ENCODE measurements around the gene ADAM20. TPM values are rescaled to one million over a fixed set of nuclear protein-coding genes. Genes with fewer than 3 reads are reported as not detected.

The ADAM20 gene
- total RNA-seq (1 to 10 TPM; 1.7 to 4.0 TPM), polyA plus RNA-seq (ENCODE audit: insufficient read length in 2 of 2) (under 1 TPM; 0.21 to 0.32 TPM)
- long read RNA-seq, donor 1: 0 reads
- long read RNA-seq, donor 2: 0 reads
- long read RNA-seq, donor 3: 0 reads
- long read RNA-seq, donor 4: 0 reads

GRCh38 chr14:70534904-70535303 is at the start of gene ADAM20:
ADAM20 (minus strand) TSS chr14:70535004; CDS start chr14:70524757, 10,247 bp downstream.
- Histone ChIP-seq H3K4me1 (ENCODE audit: control insufficient read depth, insufficient read depth, low read length) (no peaks in the 10 kb centered on the region), H3K36me3 (ENCODE audit: control insufficient read depth, insufficient read depth, low read length) (no peaks in the 10 kb centered on the region), H3K27ac (ENCODE audit: low read depth, low read length) (no peak within 1 kb of the TSS), H3K4me3 (ENCODE audit: low read depth, low read length) (no peak within 1 kb of the TSS), H3K27me3 (ENCODE audit: control insufficient read depth, insufficient read depth, low read length) (no peaks in the 10 kb centered on the region), H3K9me3 (ENCODE audit: control insufficient read depth, insufficient read depth, low read length) (no peaks in the 10 kb centered on the region)
- no peak for DNase-seq (ENCODE audit: low read depth in 4 of 6, low spot score in 6 of 6)

DNA sequence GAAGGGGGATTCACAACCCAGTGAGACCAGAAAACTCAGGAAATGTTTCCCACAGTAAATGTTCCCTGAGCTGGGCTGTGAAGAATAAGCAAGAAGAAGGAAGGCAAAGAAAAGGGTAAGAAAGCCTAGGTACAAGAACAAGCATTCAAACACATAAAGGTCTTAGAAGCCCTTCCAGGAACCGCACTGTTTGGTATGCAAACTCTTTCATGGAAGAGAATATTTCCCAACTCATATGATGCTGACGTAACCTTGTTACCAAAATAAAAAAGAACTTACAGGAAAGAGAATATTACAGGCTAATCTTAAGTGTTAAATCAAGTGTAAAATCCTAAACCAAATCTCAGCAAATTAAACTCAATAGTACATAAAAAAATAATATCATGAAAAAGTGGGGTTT is 42.1 kb upstream of the ADAM20 start:
- Histone ChIP-seq H3K9me3 (ENCODE audit: control insufficient read depth, insufficient read depth, low read length) (no peaks in the 10 kb centered on the region), H3K27ac (ENCODE audit: low read depth, low read length) (no peak overlapping the region), H3K27me3 (ENCODE audit: control insufficient read depth, insufficient read depth, low read length) (no peaks in the 10 kb centered on the region), H3K4me3 (ENCODE audit: low read depth, low read length) (no peak overlapping the region), H3K4me1 (ENCODE audit: control insufficient read depth, insufficient read depth, low read length) (no peaks in the 10 kb centered on the region), H3K36me3 (ENCODE audit: control insufficient read depth, insufficient read depth, low read length) (no peaks in the 10 kb centered on the region)
- no CpG with 5 or more reads among the region's 2 CpGs for WGBS (ENCODE audit: insufficient coverage)
- DNase-seq (ENCODE audit: low read depth in 4 of 6, low spot score in 6 of 6): no peak

- no peak overlapping the region for H3K27ac ChIP-seq (ENCODE audit: low read depth, low read length)
- no peak overlapping the region for H3K4me3 ChIP-seq (ENCODE audit: low read depth, low read length)
- H3K4me1 ChIP-seq (ENCODE audit: control insufficient read depth, insufficient read depth, low read length): no peaks in the 10 kb centered on the region
- no CpG with 5 or more reads among the region's 1 CpG for WGBS (ENCODE audit: insufficient coverage)
- H3K27me3 ChIP-seq (ENCODE audit: control insufficient read depth, insufficient read depth, low read length): no peaks in the 10 kb centered on the region
- no peaks in the 10 kb centered on the region for H3K9me3 ChIP-seq (ENCODE audit: control insufficient read depth, insufficient read depth, low read length)
- H3K36me3 ChIP-seq (ENCODE audit: control insufficient read depth, insufficient read depth, low read length): no peaks in the 10 kb centered on the region
- DNase-seq (ENCODE audit: low read depth in 4 of 6, low spot score in 6 of 6): no peak
Measured at GRCh38 chr14:70573050-70573449, 38.2 kb upstream of the ADAM20 start.

- H3K4me3 ChIP-seq (ENCODE audit: low read depth, low read length): no peak overlapping the region
- peaks cover 9% of the 10 kb centered on the region for H3K36me3 ChIP-seq (ENCODE audit: control insufficient read depth, insufficient read depth, low read length)
- H3K9me3 ChIP-seq (ENCODE audit: control insufficient read depth, insufficient read depth, low read length): no peaks in the 10 kb centered on the region
- H3K4me1 ChIP-seq (ENCODE audit: control insufficient read depth, insufficient read depth, low read length): no peaks in the 10 kb centered on the region
- DNase-seq (ENCODE audit: low read depth in 4 of 6, low spot score in 6 of 6): no peak
- H3K27ac ChIP-seq (ENCODE audit: low read depth, low read length): no peak overlapping the region
- WGBS (ENCODE audit: insufficient coverage): no CpG with 5 or more reads among the region's 2 CpGs
- H3K27me3 ChIP-seq (ENCODE audit: control insufficient read depth, insufficient read depth, low read length): no peaks in the 10 kb centered on the region
Measured at GRCh38 chr14:70571139-70571538, 36.3 kb upstream of the ADAM20 start.

- H3K4me3 ChIP-seq (ENCODE audit: low read depth, low read length): no peak overlapping the region
- no peaks in the 10 kb centered on the region for H3K27me3 ChIP-seq (ENCODE audit: control insufficient read depth, insufficient read depth, low read length)
- no peak overlapping the region for H3K27ac ChIP-seq (ENCODE audit: low read depth, low read length)
- no peaks in the 10 kb centered on the region for H3K4me1 ChIP-seq (ENCODE audit: control insufficient read depth, insufficient read depth, low read length)
- peaks cover 13% of the 10 kb centered on the region for H3K36me3 ChIP-seq (ENCODE audit: control insufficient read depth, insufficient read depth, low read length)
- H3K9me3 ChIP-seq (ENCODE audit: control insufficient read depth, insufficient read depth, low read length): no peaks in the 10 kb centered on the region
- peak in 1 of 6 donors; percentile 29 for DNase-seq (ENCODE audit: low read depth in 4 of 6, low spot score in 6 of 6)
- 68% methylated on average over 2 of the region's 2 CpGs for WGBS (ENCODE audit: insufficient coverage)
Measured at GRCh38 chr14:70567791-70568190, 33.0 kb upstream of the ADAM20 start.

DNA sequence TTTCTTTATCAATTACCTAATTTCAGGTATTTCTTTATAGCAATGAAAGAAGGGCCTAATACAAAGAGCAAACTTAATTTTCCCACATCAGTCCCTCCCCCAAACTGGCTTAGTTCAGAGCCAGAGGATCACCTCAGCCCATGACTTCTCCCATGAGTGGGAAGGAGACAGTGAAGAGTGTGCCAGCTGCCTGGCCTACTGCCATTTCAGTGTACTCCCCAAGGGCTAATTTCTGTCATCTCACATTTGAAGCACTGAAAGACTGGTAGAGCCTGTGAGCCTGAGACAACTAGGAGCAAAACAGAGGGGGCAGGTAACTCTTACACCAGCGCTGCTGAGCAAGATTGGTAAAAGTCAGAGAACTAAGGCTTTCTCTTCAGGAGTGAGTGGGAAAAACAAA is 29.1 kb upstream of the ADAM20 start:
- H3K27ac ChIP-seq (ENCODE audit: low read depth, low read length): no peak overlapping the region
- WGBS (ENCODE audit: insufficient coverage): 100% methylated on average over 1 of the region's 1 CpG
- H3K36me3 ChIP-seq (ENCODE audit: control insufficient read depth, insufficient read depth, low read length): peaks cover 16% of the 10 kb centered on the region
- H3K9me3 ChIP-seq (ENCODE audit: control insufficient read depth, insufficient read depth, low read length): peaks cover 6% of the 10 kb centered on the region
- H3K4me3 ChIP-seq (ENCODE audit: low read depth, low read length): no peak overlapping the region
- H3K27me3 ChIP-seq (ENCODE audit: control insufficient read depth, insufficient read depth, low read length): no peaks in the 10 kb centered on the region
- H3K4me1 ChIP-seq (ENCODE audit: control insufficient read depth, insufficient read depth, low read length): no peaks in the 10 kb centered on the region
- DNase-seq (ENCODE audit: low read depth in 4 of 6, low spot score in 6 of 6): no peak

DNA sequence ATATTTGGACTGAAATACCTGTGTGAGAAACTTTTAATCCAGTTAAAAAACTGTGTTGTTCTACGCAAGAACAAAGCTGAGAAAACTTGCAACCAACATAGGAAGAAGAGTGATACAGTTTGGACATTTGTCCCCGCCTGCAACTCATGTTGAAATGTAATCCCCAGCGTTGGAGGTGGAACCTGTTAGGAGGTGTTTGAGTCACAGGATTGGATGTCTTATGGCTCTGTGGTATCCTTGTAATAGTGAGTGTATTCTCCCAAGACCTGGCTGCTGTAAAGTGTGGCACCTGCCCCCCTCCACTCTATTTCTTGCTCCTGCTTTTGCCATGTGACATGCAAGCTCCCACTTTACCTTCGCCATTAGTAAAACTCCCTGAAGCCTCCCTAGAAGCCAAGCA is 28.6 kb upstream of the ADAM20 start:
- 94% methylated on average over 4 of the region's 4 CpGs for WGBS (ENCODE audit: insufficient coverage)
- H3K4me3 ChIP-seq (ENCODE audit: low read depth, low read length): no peak overlapping the region
- H3K9me3 ChIP-seq (ENCODE audit: control insufficient read depth, insufficient read depth, low read length): peaks cover 6% of the 10 kb centered on the region
- DNase-seq (ENCODE audit: low read depth in 4 of 6, low spot score in 6 of 6): no peak
- peaks cover 16% of the 10 kb centered on the region for H3K36me3 ChIP-seq (ENCODE audit: control insufficient read depth, insufficient read depth, low read length)
- H3K27ac ChIP-seq (ENCODE audit: low read depth, low read length): no peak overlapping the region
- H3K27me3 ChIP-seq (ENCODE audit: control insufficient read depth, insufficient read depth, low read length): no peaks in the 10 kb centered on the region
- no peaks in the 10 kb centered on the region for H3K4me1 ChIP-seq (ENCODE audit: control insufficient read depth, insufficient read depth, low read length)

DNA sequence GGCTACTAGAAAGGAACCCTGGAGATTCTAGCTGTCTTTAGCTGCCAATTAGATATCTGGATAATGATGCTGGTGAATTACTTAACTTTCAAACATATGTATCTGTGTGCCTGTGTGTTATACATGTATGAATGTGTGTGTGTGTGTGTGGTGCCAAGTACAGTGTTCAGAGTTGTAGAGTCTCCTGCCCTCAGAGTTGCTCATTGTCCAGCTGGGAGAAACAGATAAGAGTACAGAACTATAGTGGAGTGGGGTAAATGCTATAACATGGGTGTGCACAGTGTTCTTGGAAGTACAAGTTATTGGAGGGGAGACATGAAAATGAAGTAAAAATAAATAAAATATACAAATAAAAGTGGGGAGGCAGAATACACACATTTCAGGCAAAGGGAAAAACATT is 23.6 kb upstream of the ADAM20 start:
- no peak for DNase-seq (ENCODE audit: low read depth in 4 of 6, low spot score in 6 of 6)
- Histone ChIP-seq H3K9me3 (ENCODE audit: control insufficient read depth, insufficient read depth, low read length) (peaks cover 6% of the 10 kb centered on the region), H3K4me1 (ENCODE audit: control insufficient read depth, insufficient read depth, low read length) (no peaks in the 10 kb centered on the region), H3K27me3 (ENCODE audit: control insufficient read depth, insufficient read depth, low read length) (no peaks in the 10 kb centered on the region), H3K4me3 (ENCODE audit: low read depth, low read length) (no peak overlapping the region), H3K36me3 (ENCODE audit: control insufficient read depth, insufficient read depth, low read length) (peaks cover 3% of the 10 kb centered on the region), H3K27ac (ENCODE audit: low read depth, low read length) (no peak overlapping the region)

GRCh38 chr14:70555890-70556289 is 21.1 kb upstream of the ADAM20 start:
- H3K4me3 ChIP-seq (ENCODE audit: low read depth, low read length): no peak overlapping the region
- WGBS (ENCODE audit: insufficient coverage): 33% methylated on average over 19 of the region's 19 CpGs
- DNase-seq (ENCODE audit: low read depth in 4 of 6, low spot score in 6 of 6): peak in 1 of 6 donors; percentile 2

GRCh38 chr14:70538087-70538486 is 3.3 kb upstream of the ADAM20 start:
- DNase-seq (ENCODE audit: low read depth in 4 of 6, low spot score in 6 of 6): peak in 1 of 6 donors; percentile 1
- WGBS (ENCODE audit: insufficient coverage): 87% methylated on average over 3 of the region's 5 CpGs
- no peaks in the 10 kb centered on the region for H3K9me3 ChIP-seq (ENCODE audit: control insufficient read depth, insufficient read depth, low read length)
- no peaks in the 10 kb centered on the region for H3K36me3 ChIP-seq (ENCODE audit: control insufficient read depth, insufficient read depth, low read length)
- H3K27me3 ChIP-seq (ENCODE audit: control insufficient read depth, insufficient read depth, low read length): no peaks in the 10 kb centered on the region
- no peak overlapping the region for H3K27ac ChIP-seq (ENCODE audit: low read depth, low read length)
- H3K4me1 ChIP-seq (ENCODE audit: control insufficient read depth, insufficient read depth, low read length): no peaks in the 10 kb centered on the region
- no peak overlapping the region for H3K4me3 ChIP-seq (ENCODE audit: low read depth, low read length)

More at GRCh38 chr14:70555890-70556289, 21.1 kb upstream of the ADAM20 start:
- Histone ChIP-seq H3K9me3 (ENCODE audit: control insufficient read depth, insufficient read depth, low read length) (no peaks in the 10 kb centered on the region), H3K4me1 (ENCODE audit: control insufficient read depth, insufficient read depth, low read length) (no peaks in the 10 kb centered on the region), H3K27ac (ENCODE audit: low read depth, low read length) (no peak overlapping the region), H3K27me3 (ENCODE audit: control insufficient read depth, insufficient read depth, low read length) (no peaks in the 10 kb centered on the region), H3K36me3 (ENCODE audit: control insufficient read depth, insufficient read depth, low read length) (no peaks in the 10 kb centered on the region)
